GM06990 (cell line): ENCODE measurements around the gene TREML2.
A peak's percentile ranks its signal among the peaks of the same experiment; 100 is the strongest.

ENCODE experiments used
- DNase-seq: peaks from one replicate; pipeline ENCODE4 v3.0.0-alpha.2; 2011; ENCODE audit not compliant: insufficient read length; ENCODE audit errors: extremely low read depth
- H3K27me3 ChIP-seq: replicated peaks from 2 replicates; pipeline ENCODE4 v1.6.0; 2011; ENCODE audit warnings: low read length; ENCODE audit not compliant: control insufficient read depth, insufficient read depth
- H3K36me3 ChIP-seq: 2 replicates; pipeline ENCODE4 v1.5.1; 2011; ENCODE audit warnings: low read length; ENCODE audit not compliant: control insufficient read depth, insufficient read depth
- H3K4me3 ChIP-seq: replicated peaks from 2 replicates; pipeline ENCODE4 v1.5.1; 2011; ENCODE audit warnings: low read depth, mild to moderate bottlenecking, control low read depth, low read length
- CTCF ChIP-seq: IDR thresholded peaks from 2 replicates; pipeline ENCODE4 v1.5.1; 2011; ENCODE audit warnings: low read length, control low read depth, mild to moderate bottlenecking, inconsistent platforms; ENCODE audit not compliant: insufficient read depth, poor library complexity, severe bottlenecking

Gene TREML2

GRCh38 chr6:41153451-41153850 is 47.5 kb downstream of the TREML2 start:
- DNase-seq, result no peak
- no peak for TF ChIP-seq CTCF

GRCh38 chr6:41150671-41151070 is 50.3 kb downstream of the TREML2 start:
- TF ChIP-seq CTCF, result peak; percentile 2
- no peaks in the 10 kb centered on the region for H3K27me3 ChIP-seq
- no peak for DNase-seq
- H3K4me3 ChIP-seq, result no peak overlapping the region
- no peaks in the 10 kb centered on the region for H3K36me3 ChIP-seq

More at GRCh38 chr6:41153451-41153850, 47.5 kb downstream of the TREML2 start:
- Histone ChIP-seq H3K4me3 (no peak overlapping the region), H3K36me3 (no peaks in the 10 kb centered on the region), H3K27me3 (no peaks in the 10 kb centered on the region)

GRCh38 chr6:41147917-41148316 is 53.0 kb downstream of the TREML2 start:
- TF ChIP-seq CTCF, result no peak
- Histone ChIP-seq H3K27me3 (no peaks in the 10 kb centered on the region), H3K36me3 (no peaks in the 10 kb centered on the region), H3K4me3 (no peak overlapping the region)
- no peak for DNase-seq
